Measurements from ENCODE around the gene GHRH.

DNA sequence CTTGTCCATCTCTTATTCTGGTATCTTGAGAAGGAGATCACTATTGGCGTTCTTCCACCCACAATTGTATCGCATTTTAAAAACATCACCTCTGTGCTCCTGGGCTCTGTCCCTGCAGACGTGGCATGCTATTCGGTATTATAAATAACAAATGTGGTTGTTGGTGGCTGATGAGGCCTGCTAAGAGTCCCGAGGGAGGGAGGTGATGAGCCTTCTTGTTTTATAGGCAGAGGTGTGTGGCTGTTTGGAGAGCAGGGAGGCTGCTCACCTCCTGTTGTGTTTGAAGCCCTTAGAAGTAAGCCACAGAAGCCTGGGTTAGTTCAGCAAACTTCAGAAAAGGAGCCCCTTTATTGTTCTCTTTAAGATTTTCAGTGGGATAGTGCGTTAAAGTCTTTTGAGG lies 43.5 kb upstream of the GHRH start:
- TF ChIP-seq POLR2A (IDR thresholded peaks at IDR 0.05): no peak
- TF ChIP-seq, protein P1, sequence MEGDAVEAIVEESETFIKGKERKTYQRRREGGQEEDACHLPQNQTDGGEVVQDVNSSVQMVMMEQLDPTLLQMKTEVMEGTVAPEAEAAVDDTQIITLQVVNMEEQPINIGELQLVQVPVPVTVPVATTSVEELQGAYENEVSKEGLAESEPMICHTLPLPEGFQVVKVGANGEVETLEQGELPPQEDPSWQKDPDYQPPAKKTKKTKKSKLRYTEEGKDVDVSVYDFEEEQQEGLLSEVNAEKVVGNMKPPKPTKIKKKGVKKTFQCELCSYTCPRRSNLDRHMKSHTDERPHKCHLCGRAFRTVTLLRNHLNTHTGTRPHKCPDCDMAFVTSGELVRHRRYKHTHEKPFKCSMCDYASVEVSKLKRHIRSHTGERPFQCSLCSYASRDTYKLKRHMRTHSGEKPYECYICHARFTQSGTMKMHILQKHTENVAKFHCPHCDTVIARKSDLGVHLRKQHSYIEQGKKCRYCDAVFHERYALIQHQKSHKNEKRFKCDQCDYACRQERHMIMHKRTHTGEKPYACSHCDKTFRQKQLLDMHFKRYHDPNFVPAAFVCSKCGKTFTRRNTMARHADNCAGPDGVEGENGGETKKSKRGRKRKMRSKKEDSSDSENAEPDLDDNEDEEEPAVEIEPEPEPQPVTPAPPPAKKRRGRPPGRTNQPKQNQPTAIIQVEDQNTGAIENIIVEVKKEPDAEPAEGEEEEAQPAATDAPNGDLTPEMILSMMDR (IDR thresholded peaks at IDR 0.05): no peak

All from thyroid gland (tissue), 4 donors.